Tibial nerve (tissue), 4 donors: ENCODE results near the gene TYMP. TPM values are rescaled to one million over a fixed set of nuclear protein-coding genes. Genes with fewer than 3 reads are reported as not detected.

Experiments
- DNase-seq, 2 donors: peaks; one replicate each; pipeline ENCODE4 v3.0.0-alpha.2; 2019; ENCODE audit warnings: low spot score in 2 of 2
- H3K27ac ChIP-seq, 4 donors: fragments of 200-600 bp; sonication (generic) in 3 of 4; one replicate each; pipeline ENCODE4 v1.5.1; 2017 to 2019; ENCODE audit warnings: mild to moderate bottlenecking in 1 of 4
- H3K27me3 ChIP-seq, 2 donors: fragments of 200-600 bp; sonication (generic) in 1 of 2; one replicate each; pipeline versions ENCODE4 v1.5.1 to v1.6.0; 2017 to 2019
- H3K36me3 ChIP-seq, 3 donors: fragments of 200-600 bp; sonication (generic); one replicate each; pipeline ENCODE4 v1.5.1; 2018 to 2019
- H3K4me1 ChIP-seq, 4 donors: fragments of 200-600 bp; sonication (generic) in 3 of 4; one replicate each; pipeline ENCODE4 v1.5.1; 2017 to 2019
- H3K4me3 ChIP-seq, 4 donors: fragments of 200-600 bp; sonication (generic) in 3 of 4; one replicate each; pipeline ENCODE4 v1.5.1; 2017 to 2019; ENCODE audit warnings: mild to moderate bottlenecking in 1 of 4, moderate library complexity in 1 of 4
- H3K9me3 ChIP-seq, 4 donors: fragments of 200-600 bp; sonication (generic) in 3 of 4; one replicate each; pipeline ENCODE4 v1.5.1; 2017 to 2019
- EP300 ChIP-seq, 2 donors: sonication (generic); formaldehyde crosslinking; IDR thresholded peaks; one replicate each; pipeline ENCODE4 v1.6.1; 2017; ENCODE audit warnings: antibody characterized with exemption in 2 of 2, mild to moderate bottlenecking in 1 of 2
- POLR2A ChIP-seq, 2 donors: fragments of 450-650 bp; IDR thresholded peaks; one replicate each; pipeline ENCODE4 v1.6.1; 2017; ENCODE audit warnings: antibody characterized with exemption in 2 of 2, mild to moderate bottlenecking in 2 of 2, moderate library complexity in 2 of 2
- WGBS, 2 donors: methylation state at CpG; one replicate each; pipeline ENCODE4 v1.1.5; 2018; 5-methylcytosine and 5-hydroxymethylcytosine counted together
- total RNA-seq, 4 donors: library from RNA; depleted of rRNA; stranded (reverse); fragments of >200 nt; gene quantifications; one replicate each; pipeline ENCODE4 v1.1.0, GENCODE V29; 2016
- TF ChIP-seq, protein P1 (sequence below), 5 experiments: fragments of 200-600 bp in 3 of 5; fragments of 450-650 bp in 2 of 5; sonication (generic) in 3 of 5; IDR thresholded peaks; one replicate each; pipeline ENCODE4 v1.5.1; 2016 to 2019; ENCODE audit warnings: antibody characterized with exemption in 5 of 5, mild to moderate bottlenecking in 3 of 5, moderate library complexity in 2 of 5

Gene TYMP
- total RNA-seq, 4 donors from 2014 or later = 33.1 to 239 (median 60.3) TPM

DNA sequence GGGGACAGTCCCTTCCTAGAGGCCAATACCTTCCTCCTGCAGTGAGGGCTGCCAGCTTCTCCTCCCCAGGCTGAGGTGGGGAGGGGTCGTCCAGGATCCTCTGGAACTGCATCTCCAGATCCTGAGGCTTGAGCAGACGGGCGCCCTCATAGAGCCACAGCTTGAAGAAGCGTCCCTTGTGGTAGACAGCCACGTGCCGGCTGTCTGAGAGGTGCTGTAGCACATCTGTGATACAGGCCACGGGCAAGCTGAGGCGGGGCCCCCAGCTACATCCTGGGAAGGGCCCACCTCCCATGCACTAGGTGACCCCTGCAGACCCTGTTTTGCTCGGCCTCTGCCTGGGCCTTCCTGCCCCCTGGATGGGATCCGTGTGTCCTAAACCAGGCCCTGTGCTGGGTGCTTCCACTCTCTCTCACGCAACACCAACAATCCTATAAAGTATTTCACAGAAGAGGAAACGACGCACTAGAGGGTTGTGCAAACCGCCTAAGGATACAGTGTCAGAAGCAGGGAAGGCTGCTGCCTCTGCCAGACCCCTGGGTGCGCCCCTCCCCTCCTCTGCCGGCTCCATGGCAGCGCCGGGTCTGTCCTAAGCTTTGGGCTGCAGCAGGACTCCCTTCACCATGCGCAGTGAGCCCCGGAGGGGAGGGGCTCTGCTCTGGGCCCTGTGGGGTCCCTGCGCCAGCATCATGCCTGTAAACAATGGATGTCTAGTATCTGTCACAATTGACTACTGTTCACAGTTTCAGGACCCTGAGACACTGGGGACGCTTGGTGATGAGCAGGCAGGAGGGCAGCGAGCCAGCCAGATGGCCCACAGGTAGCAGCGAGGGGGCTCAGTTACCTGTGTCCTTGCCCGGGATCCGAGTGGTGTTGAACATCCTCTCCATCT is 43.9 kb upstream of the TYMP start:
- peaks cover 0 to 78% (median 7%) of the 10 kb centered on the region in 3 donors for H3K36me3 ChIP-seq
- no peak for TF ChIP-seq POLR2A (IDR thresholded peaks at IDR 0.05)
- TF ChIP-seq EP300 (IDR thresholded peaks at IDR 0.05) = no peak
- TF ChIP-seq, protein P1, sequence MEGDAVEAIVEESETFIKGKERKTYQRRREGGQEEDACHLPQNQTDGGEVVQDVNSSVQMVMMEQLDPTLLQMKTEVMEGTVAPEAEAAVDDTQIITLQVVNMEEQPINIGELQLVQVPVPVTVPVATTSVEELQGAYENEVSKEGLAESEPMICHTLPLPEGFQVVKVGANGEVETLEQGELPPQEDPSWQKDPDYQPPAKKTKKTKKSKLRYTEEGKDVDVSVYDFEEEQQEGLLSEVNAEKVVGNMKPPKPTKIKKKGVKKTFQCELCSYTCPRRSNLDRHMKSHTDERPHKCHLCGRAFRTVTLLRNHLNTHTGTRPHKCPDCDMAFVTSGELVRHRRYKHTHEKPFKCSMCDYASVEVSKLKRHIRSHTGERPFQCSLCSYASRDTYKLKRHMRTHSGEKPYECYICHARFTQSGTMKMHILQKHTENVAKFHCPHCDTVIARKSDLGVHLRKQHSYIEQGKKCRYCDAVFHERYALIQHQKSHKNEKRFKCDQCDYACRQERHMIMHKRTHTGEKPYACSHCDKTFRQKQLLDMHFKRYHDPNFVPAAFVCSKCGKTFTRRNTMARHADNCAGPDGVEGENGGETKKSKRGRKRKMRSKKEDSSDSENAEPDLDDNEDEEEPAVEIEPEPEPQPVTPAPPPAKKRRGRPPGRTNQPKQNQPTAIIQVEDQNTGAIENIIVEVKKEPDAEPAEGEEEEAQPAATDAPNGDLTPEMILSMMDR (IDR thresholded peaks at IDR 0.05) = no peak
- WGBS, 2 donors = 71 to 80% methylated on average over 21 to 23 of the region's 26 CpGs
- no peaks in the 10 kb centered on the region for H3K9me3 ChIP-seq
- peaks cover 0 to 13% (median 7%) of the 10 kb centered on the region in 4 donors for H3K4me1 ChIP-seq
- H3K4me3 ChIP-seq = no peak overlapping the region
- peaks cover 0 to 15% of the 10 kb centered on the region in 2 donors for H3K27me3 ChIP-seq
- no peak overlapping the region for H3K27ac ChIP-seq
- no peak for DNase-seq

DNA sequence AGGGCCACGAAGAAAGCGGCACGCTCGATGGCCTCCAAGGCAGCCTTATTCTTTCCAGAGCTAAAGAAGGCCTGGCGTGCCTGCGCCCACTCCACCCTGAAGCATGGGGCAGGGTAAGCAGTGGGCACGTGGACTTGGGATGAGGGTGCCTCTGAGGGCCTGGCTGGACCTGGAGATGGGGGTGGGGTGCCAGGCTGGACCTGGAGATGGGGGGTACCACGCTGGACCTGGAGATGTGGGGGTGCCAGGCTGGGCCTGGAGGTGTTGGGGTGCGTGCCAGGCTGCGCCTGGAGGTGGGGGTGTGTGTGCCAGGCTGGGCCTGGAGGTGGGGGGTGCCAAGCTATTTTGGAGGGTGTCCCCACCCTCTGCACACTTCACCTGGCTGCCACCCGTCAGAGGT is 43.2 kb upstream of the TYMP start:
- Histone ChIP-seq H3K9me3 (no peaks in the 10 kb centered on the region), H3K27me3 (peaks cover 0 to 10% of the 10 kb centered on the region in 2 donors), H3K27ac (no peak overlapping the region), H3K4me3 (no peak overlapping the region), H3K36me3 (peaks cover 0 to 83% (median 7%) of the 10 kb centered on the region in 3 donors), H3K4me1 (peaks cover 0 to 5% (median under 1%) of the 10 kb centered on the region in 4 donors)
- 91 to 94% methylated on average over 10 to 11 of the region's 11 CpGs for WGBS, 2 donors
- DNase-seq = no peak
- no peak for TF ChIP-seq POLR2A (IDR thresholded peaks at IDR 0.05)
- TF ChIP-seq EP300 (IDR thresholded peaks at IDR 0.05) = no peak
- TF ChIP-seq, protein P1 (IDR thresholded peaks at IDR 0.05) = no peak

DNA sequence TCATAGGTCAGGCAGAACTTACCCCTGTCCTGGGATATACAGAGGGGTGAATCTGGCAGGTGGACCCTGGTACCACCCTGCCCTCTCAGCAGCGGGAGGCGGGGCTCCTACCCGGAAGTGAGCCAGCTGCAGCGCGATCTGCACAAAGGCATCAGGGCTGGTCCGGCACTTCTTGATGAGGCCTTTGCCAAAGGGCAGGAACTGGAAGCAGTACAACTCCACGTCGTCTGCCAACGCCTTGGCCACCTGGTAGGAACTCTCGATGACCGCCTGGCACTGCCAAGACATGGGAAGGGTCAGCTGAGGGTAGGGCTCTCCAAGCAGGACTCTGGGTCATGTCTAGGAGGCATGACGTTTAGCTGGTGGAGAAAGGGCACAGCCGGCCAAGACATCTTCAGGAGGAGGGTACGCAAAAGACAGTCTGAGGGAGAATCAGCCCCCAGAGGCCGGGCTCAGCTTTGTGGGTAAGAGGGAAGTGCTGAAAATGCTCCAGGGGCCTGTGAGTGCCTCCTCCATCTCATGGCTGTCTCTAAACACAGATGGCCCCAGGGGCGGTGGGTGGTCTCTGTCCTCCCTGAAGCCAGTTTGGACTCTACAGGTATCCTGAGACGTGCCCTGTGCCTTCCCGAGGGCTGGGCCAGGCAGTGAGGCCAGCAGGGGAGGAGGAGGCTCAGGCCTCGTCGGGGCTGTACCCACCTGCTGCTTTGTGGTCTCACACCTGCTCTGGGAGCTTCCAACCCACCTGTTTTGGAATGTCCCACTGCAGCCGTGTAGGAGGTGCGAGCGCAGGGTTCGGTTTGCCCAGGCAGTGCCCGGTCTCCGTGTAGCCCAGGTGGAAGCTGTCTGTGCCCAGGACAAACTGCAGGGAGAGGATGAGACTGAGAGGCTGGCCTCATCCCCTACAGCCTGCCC is 41.7 kb upstream of the TYMP start:
- no peaks in the 10 kb centered on the region for H3K9me3 ChIP-seq
- 81 to 85% methylated on average over 24 to 26 of the region's 26 CpGs for WGBS, 2 donors
- H3K4me1 ChIP-seq = no peaks in the 10 kb centered on the region
- peaks cover 0 to 78% (median 7%) of the 10 kb centered on the region in 3 donors for H3K36me3 ChIP-seq
- H3K27me3 ChIP-seq = no peaks in the 10 kb centered on the region
- no peak for DNase-seq
- no peak overlapping the region for H3K27ac ChIP-seq
- no peak for TF ChIP-seq POLR2A (IDR thresholded peaks at IDR 0.05)
- TF ChIP-seq, protein P1 (IDR thresholded peaks at IDR 0.05) = no peak
- H3K4me3 ChIP-seq = no peak overlapping the region

DNA sequence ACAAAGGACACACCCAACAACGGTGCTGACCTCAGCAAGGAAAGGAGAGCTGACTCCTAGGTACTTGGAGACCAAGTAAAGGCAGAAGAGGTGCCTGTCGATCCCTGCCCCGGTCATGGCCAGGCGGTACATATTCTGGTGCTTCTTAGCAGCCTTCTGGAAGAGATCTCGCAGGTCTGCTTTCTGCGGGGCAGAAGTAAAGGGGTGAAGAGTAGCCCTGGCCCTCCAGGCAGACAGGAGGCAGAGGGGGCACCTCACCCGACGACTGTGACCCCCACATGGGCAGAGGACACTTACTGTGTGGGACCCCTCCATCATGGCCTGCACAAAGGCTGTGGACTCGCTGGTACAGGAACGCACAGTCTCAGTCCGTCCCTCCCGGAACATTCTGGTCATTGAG is 41.0 kb upstream of the TYMP start:
- H3K36me3 ChIP-seq = peaks cover 0 to 74% (median 7%) of the 10 kb centered on the region in 3 donors
- no peak for TF ChIP-seq POLR2A (IDR thresholded peaks at IDR 0.05)
- DNase-seq = no peak

DNA sequence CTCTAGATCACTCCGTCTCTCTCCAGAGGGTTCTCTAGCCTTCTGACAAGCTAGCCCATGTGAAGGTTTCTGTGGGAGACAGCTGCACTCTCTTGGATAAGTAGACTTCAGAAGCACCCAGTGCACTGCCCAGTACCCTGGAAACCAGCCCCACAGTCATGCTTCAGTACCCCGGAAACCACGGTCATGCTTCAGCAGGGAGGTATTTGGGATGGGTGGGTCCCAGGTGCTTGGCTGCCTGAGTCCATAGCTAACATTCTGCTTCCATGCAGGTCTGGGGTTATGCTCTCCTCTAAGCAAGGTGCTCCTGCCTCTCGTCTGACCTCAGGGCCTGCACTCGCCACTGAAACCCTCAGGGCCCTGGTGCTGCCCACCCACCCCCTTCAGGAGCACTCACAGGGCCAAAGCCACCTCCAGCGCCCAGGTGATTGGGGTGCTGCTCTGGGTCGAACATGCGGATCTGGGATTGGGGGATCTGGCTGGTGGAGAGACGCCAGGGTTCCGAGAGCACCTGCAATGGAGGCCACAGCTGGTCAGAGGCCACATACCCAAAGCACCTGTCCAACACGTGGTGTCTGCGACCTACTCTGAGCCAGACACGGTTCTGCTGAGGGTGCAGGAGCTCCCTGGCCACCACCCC is 40.2 kb upstream of the TYMP start:
- H3K4me1 ChIP-seq = no peaks in the 10 kb centered on the region
- H3K36me3 ChIP-seq = peaks cover 0 to 73% (median 7%) of the 10 kb centered on the region in 3 donors
- H3K27ac ChIP-seq = no peak overlapping the region
- no peak for DNase-seq
- H3K27me3 ChIP-seq = no peaks in the 10 kb centered on the region
- H3K4me3 ChIP-seq = no peak overlapping the region
- no peaks in the 10 kb centered on the region for H3K9me3 ChIP-seq
- WGBS, 2 donors = 93 to 95% methylated on average over 13 of the region's 13 CpGs
- TF ChIP-seq POLR2A (IDR thresholded peaks at IDR 0.05) (no peak), EP300 (IDR thresholded peaks at IDR 0.05) (no peak)
- TF ChIP-seq, protein P1 (IDR thresholded peaks at IDR 0.05) = no peak

More for the DNA sequence above, 41.0 kb upstream of the TYMP start:
- H3K4me3 ChIP-seq = no peak overlapping the region
- H3K27ac ChIP-seq = no peak overlapping the region
- no peaks in the 10 kb centered on the region for H3K9me3 ChIP-seq
- WGBS, 2 donors = 88 to 91% methylated on average over 11 to 12 of the region's 12 CpGs
- no peaks in the 10 kb centered on the region for H3K27me3 ChIP-seq
- no peaks in the 10 kb centered on the region for H3K4me1 ChIP-seq
